ENCODE measurements around the gene APP. TPM values are rescaled to one million over a fixed set of nuclear protein-coding genes. Genes with fewer than 3 reads are reported as not detected.

APP gene
- total RNA-seq, 2 donors from 2014 or later, result 267 to 564 TPM

GRCh38 chr21:26099610-26100219 lies 70.9 kb downstream of the APP start:
- TF ChIP-seq POLR2AphosphoS5 (IDR thresholded peaks at IDR 0.05), result no peak
- TF ChIP-seq POLR2A (IDR thresholded peaks at IDR 0.05), result no peak
- TF ChIP-seq CTCF (IDR thresholded peaks at IDR 0.05), result no peak
- no peaks in the 10 kb centered on the region for H3K27me3 ChIP-seq (replicated peaks; ENCODE audit: insufficient read depth)
- no peak for DNase-seq (ENCODE audit: low spot score)
- H3K27ac ChIP-seq, result no peak overlapping the region
- intact Hi-C loops (cut with DNase I), result no loop called here
- no peaks in the 10 kb centered on the region for H3K4me1 ChIP-seq (replicated peaks)
- 76% methylated on average over 7 of the region's 7 CpGs for WGBS
- H3K9me3 ChIP-seq, result no peaks in the 10 kb centered on the region
- no peaks in the 10 kb centered on the region for H3K36me3 ChIP-seq
- H3K4me3 ChIP-seq, result no peak overlapping the region

GRCh38 chr21:26098772-26099397 lies 71.7 kb downstream of the APP start:
- H3K36me3 ChIP-seq, result no peaks in the 10 kb centered on the region

DNA sequence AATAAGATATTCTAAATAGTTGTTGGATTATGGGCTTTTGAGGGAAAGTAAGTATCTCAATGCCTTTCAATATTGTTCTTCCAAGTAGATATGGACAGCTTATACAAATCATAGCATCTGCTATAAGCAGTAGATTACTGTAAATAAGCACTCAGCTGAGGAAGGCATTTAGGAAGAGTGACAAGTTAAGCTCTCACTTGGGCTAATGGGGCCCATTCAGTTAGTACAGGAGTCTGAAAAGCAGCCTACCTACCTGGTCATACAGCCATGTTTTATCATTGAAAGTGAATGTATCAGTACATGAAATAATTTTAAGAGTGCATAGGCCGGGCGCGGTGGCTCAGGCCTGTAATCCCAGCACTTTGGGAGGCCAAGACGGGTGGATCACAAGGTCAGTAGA lies 73.1 kb downstream of the APP start:
- intact Hi-C loops (cut with DNase I), result no loop called here
- Histone ChIP-seq H3K27ac (no peak overlapping the region), H3K36me3 (no peaks in the 10 kb centered on the region), H3K27me3 (replicated peaks; ENCODE audit: insufficient read depth) (no peaks in the 10 kb centered on the region), H3K4me3 (no peak overlapping the region), H3K9me3 (no peaks in the 10 kb centered on the region), H3K4me1 (replicated peaks) (no peaks in the 10 kb centered on the region)
- WGBS, result 97% methylated on average over 4 of the region's 4 CpGs
- TF ChIP-seq POLR2A (IDR thresholded peaks at IDR 0.05) (no peak), CTCF (IDR thresholded peaks at IDR 0.05) (no peak), POLR2AphosphoS5 (IDR thresholded peaks at IDR 0.05) (no peak)
- no peak for DNase-seq (ENCODE audit: low spot score)

More at GRCh38 chr21:26098772-26099397, 71.7 kb downstream of the APP start:
- WGBS, result 51% methylated on average over 4 of the region's 4 CpGs
- Histone ChIP-seq H3K27me3 (replicated peaks; ENCODE audit: insufficient read depth) (no peaks in the 10 kb centered on the region), H3K4me3 (no peak overlapping the region), H3K27ac (no peak overlapping the region), H3K9me3 (no peaks in the 10 kb centered on the region), H3K4me1 (replicated peaks) (no peaks in the 10 kb centered on the region)
- intact Hi-C loops (cut with DNase I), result no loop called here
- TF ChIP-seq CTCF (IDR thresholded peaks at IDR 0.05), result no peak
- no peak for TF ChIP-seq POLR2AphosphoS5 (IDR thresholded peaks at IDR 0.05)
- no peak for TF ChIP-seq POLR2A (IDR thresholded peaks at IDR 0.05)
- DNase-seq (ENCODE audit: low spot score), result no peak

DNA sequence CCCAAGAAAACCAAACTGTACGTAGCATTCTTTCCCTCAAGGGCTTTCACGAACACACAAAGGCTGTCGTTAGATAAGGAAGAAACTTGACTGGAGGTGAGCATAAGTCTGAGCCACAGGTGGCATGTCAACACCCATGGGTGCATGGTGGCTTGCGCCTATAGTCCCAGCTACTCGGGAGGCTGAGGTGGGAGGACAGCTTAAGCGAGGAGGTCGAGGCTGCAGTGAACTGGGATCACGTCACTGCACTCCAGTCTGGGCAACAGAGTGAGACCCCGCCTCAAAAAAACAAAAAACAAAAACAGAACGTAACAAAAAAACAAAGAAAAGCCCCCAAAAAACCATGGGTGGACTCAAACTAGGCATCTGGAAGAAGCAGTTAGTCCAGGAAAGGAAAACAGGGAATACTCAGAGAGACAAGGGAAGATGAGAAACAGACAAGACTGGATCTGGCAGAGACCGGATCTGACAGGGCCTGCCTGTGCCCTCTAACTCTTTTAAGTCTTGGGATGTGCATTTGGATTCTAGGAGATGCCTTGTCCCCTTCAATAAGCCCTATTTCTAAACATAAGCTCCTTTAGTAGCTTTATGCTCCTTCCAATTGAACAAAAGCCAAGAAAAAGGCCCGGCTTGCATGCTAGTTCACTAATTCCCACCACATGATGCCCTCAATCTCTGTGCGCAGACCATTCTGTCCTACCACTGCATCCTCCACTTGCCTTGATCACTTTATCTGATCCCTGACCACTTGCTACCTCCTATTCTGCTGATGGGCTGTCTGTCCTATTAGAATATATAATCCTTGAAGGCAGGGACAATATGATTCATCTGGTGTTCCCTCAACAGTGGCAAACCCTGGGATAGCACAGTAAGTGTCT lies 73.8 kb downstream of the APP start:
- 85% methylated on average over 13 of the region's 13 CpGs for WGBS

More for the DNA sequence above, 73.8 kb downstream of the APP start:
- Histone ChIP-seq H3K36me3 (no peaks in the 10 kb centered on the region), H3K27me3 (replicated peaks; ENCODE audit: insufficient read depth) (no peaks in the 10 kb centered on the region), H3K4me1 (replicated peaks) (no peaks in the 10 kb centered on the region), H3K4me3 (no peak overlapping the region), H3K9me3 (no peaks in the 10 kb centered on the region), H3K27ac (no peak overlapping the region)
- intact Hi-C loops (cut with DNase I), result no loop called here
- TF ChIP-seq CTCF (IDR thresholded peaks at IDR 0.05), result no peak
- no peak for TF ChIP-seq POLR2A (IDR thresholded peaks at IDR 0.05)
- TF ChIP-seq POLR2AphosphoS5 (IDR thresholded peaks at IDR 0.05), result no peak
- no peak for DNase-seq (ENCODE audit: low spot score)
